NB4 (cell line): ENCODE data around the gene OTOP2.
A peak's percentile ranks its signal among the peaks of the same experiment; 100 is the strongest.

Source experiments
- DNase-seq: peaks from one replicate; pipeline ENCODE4 v3.0.0; 2010; ENCODE audit warnings: low read depth
- H3K4me3 ChIP-seq: one replicate; pipeline ENCODE4 v1.5.1; 2011; ENCODE audit warnings: mild to moderate bottlenecking, low read depth, low read length, moderate library complexity
- CTCF ChIP-seq: IDR thresholded peaks from one replicate; pipeline ENCODE4 v1.5.1; 2012; ENCODE audit warnings: low read depth, low read length
- MAX ChIP-seq: IDR thresholded peaks from 2 replicates; pipeline ENCODE4 v1.6.1; 2011; ENCODE audit warnings: low read depth, low read length
- MYC ChIP-seq: IDR thresholded peaks from 2 replicates; pipeline ENCODE4 v1.6.1; 2011; ENCODE audit warnings: low read depth, low read length
- POLR2A ChIP-seq: IDR thresholded peaks from 2 replicates; pipeline ENCODE4 v1.6.1; 2011; ENCODE audit warnings: mild to moderate bottlenecking; ENCODE audit not compliant: insufficient read length; ENCODE audit errors: extremely low read depth

OTOP2 gene

GRCh38 chr17:74972973-74973328 lies 48.9 kb downstream of the OTOP2 start:
- H3K4me3 ChIP-seq, result no peak overlapping the region

GRCh38 chr17:74975943-74976342 lies 51.9 kb downstream of the OTOP2 start:
- DNase-seq, result no peak
- no peak overlapping the region for H3K4me3 ChIP-seq
- TF ChIP-seq MYC (no peak), CTCF (no peak), MAX (no peak), POLR2A (no peak)

More at GRCh38 chr17:74972973-74973328, 48.9 kb downstream of the OTOP2 start:
- TF ChIP-seq MYC, result no peak
- no peak for TF ChIP-seq POLR2A
- no peak for TF ChIP-seq CTCF
- TF ChIP-seq MAX, result peak; percentile 42
- DNase-seq, result no peak

- no peak for DNase-seq
- no peak overlapping the region for H3K4me3 ChIP-seq
- TF ChIP-seq MAX (no peak), POLR2A (no peak), CTCF (no peak)
Measured at GRCh38 chr17:74977802-74978201, 53.7 kb downstream of the OTOP2 start.

GRCh38 chr17:74978240-74978639 lies 54.2 kb downstream of the OTOP2 start:
- TF ChIP-seq POLR2A (no peak), MAX (no peak), CTCF (no peak), MYC (no peak)
- H3K4me3 ChIP-seq, result no peak overlapping the region
- DNase-seq, result no peak

- no peak overlapping the region for H3K4me3 ChIP-seq
- no peak for DNase-seq
- TF ChIP-seq CTCF (no peak), MYC (no peak), MAX (no peak), POLR2A (no peak)
Measured at GRCh38 chr17:74979408-74980146, 55.5 kb downstream of the OTOP2 start.
